NCI-H345 (cell line): ENCODE data around the gene ABCC6.
"Not testable (repeated sequence)": the region's sequence is repeated elsewhere in the genome, so short reads cannot be mapped to it uniquely, and the experiment has no call there.

ENCODE experiments used
- DNase-seq: peaks from one replicate; lab custom pipeline; 2025; lab: John Stamatoyannopoulos, UW

The ABCC6 gene

DNA sequence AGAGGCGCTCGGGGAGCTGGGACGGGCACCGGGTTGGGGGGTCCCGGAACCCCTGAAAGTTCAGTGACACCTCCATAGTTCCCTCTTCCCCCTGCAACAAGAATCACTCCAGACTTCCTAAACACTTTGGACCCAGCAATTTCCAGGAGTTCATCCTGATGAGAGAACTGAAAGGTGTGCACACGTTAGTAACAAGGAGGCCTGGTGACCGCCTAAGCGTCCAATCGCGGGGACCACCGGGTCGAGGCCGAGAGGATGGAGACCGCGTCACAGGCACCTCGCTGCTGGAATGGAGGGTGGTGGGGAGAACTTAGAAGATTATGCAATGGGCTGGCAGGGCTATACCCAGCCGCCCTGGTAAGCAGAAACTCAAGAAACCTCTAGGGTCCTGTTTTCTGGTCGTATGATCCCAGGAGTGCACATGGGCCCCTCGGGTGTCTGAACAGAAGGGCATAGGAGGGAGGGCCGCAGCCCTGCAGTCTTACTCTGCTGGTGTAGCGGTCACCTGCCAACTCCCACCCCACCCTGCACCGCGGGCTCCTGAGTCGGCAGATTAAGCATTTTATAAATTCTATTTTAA, 458 bp upstream of the ABCC6 start:
- not testable (repeated sequence) for DNase-seq

DNA sequence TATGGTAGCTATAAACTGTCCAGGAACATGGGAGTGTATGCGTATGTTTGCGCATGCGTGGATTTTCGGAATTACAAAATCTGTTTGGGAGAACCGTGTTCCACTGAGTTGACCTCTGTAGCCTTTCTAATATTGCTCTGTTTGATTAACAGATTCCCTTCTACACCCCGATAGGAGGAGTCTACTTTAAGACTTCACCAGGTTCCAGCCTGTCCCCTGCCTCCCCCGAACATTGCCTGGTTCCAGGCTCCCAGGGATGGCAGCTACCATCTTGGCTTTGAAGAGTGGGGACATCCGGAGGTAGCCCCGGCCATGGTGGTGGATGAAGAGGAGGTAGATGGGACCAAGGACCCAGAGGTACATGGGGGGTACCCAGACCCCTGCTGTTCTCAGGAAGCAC, 1.9 kb downstream of the ABCC6 start:
- not testable (repeated sequence) for DNase-seq

DNA sequence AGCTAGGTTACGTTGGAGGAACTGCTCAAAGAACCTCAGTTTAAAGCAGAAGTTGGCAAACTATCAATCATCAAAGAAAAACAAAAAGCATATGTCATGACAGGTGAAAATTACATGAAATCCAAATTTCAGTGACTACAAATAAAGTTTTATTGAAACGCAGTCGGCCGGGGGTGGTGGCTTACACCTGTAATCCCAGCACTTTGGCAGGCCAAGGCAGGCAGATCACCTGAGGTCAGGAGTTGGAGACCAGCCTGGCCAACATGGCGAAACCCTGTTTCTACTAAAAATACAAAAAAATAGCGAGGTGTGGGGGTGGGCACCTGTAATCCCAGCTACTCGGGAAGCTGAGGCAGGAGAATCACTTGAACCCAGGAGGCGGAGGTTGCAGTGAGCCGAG, 2.8 kb downstream of the ABCC6 start:
- not testable (repeated sequence) for DNase-seq

- DNase-seq, result not testable (repeated sequence)
Measured at GRCh38 chr16:16218787-16219186, 4.5 kb downstream of the ABCC6 start.

- not testable (repeated sequence) for DNase-seq
Measured at GRCh38 chr16:16218349-16218748, 4.9 kb downstream of the ABCC6 start.

DNA sequence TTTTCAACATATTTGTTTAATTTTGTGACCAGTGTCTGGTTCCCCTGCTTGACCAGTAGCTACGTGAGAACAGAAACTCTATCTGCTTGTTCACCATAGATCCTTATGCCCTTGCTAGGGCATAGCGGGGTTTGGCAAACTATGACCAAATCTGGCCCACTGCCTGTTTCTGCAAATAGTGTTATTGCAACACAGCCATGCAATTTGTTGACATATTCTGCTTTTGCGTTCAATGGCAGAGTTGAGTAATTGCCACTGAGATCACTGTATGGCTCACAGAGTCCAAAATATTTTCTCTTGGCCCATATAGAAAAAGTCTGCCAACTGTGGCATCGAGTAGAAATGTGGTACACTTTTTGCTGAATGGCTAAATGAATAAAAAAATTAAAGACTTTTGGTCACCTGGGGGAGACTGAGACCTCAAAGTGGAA, 9.4 kb downstream of the ABCC6 start:
- not testable (repeated sequence) for DNase-seq

DNA sequence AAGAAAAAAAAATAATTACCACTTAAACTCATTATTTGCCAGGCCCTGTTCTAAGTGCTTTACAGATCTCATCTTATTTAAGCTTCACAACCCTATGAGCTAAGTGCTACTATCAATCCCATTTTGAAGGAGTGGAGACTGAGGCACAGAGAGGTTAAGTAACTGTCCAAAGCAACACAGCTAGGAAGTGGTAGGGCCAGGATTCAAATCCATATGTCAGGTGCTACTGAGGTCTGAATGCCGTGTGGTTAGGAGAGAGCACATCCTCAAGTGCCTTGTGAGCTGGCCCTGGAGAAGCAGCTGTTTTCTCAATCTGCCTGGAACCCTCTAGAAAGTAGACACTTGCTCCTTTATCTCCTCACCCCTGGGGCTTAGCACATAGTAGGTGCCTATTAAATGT, 11.9 kb downstream of the ABCC6 start:
- DNase-seq, result not testable (repeated sequence)

DNA sequence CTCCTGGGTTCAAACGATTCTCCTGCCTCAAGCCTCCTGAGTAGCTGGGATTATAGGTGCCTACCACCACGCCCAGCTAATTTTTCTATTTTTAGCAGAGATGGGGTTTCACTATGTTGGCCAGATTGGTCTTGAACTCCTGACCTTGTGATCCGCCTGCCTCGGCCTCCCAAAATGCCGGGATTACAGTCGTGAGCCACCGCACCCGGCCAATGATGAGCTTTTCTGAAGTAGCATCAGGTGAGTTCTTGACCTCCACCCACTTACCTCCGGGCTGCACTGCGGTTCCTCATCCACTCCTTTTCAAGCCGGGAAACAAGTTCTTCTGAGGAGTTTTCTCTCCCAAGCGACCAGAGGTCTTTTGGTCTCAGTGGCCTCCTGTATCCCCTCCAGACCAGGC, 14.8 kb downstream of the ABCC6 start:
- DNase-seq, result not testable (repeated sequence)

GRCh38 chr16:16207787-16208334, 15.4 kb downstream of the ABCC6 start:
- DNase-seq, result not testable (repeated sequence)

GRCh38 chr16:16207097-16207786, 16.1 kb downstream of the ABCC6 start:
- not testable (repeated sequence) for DNase-seq

GRCh38 chr16:16205864-16206263, 17.4 kb downstream of the ABCC6 start:
- DNase-seq, result not testable (repeated sequence)

GRCh38 chr16:16204552-16204951, 18.7 kb downstream of the ABCC6 start:
- DNase-seq, result not testable (repeated sequence)

- DNase-seq, result not testable (repeated sequence)
Measured at GRCh38 chr16:16203494-16203893, 19.8 kb downstream of the ABCC6 start.

- not testable (repeated sequence) for DNase-seq
Measured at GRCh38 chr16:16202400-16203143, 20.7 kb downstream of the ABCC6 start.

GRCh38 chr16:16201880-16202279, 21.4 kb downstream of the ABCC6 start:
- not testable (repeated sequence) for DNase-seq

DNA sequence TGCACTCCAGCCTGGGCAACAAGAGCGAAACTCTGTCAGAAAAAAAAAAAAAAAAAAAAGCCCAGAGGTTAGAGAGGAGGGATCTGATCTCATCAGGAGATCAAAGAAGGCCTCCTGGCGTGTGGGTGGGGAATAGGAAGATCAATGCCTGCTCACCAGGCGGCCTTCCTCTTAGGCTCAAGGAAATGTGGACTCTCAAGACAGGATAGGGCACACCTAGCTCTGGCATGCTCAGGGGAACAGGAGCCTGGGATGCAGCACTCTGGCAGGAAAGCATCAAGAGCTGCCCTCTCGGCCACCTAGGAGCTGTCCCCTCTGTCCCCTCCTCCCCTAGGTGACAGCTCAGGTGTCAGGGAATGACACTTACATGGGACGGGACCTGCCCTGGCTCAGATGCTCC, 22.9 kb downstream of the ABCC6 start:
- not testable (repeated sequence) for DNase-seq

- not testable (repeated sequence) for DNase-seq
Measured at GRCh38 chr16:16199428-16199827, 23.9 kb downstream of the ABCC6 start.

DNA sequence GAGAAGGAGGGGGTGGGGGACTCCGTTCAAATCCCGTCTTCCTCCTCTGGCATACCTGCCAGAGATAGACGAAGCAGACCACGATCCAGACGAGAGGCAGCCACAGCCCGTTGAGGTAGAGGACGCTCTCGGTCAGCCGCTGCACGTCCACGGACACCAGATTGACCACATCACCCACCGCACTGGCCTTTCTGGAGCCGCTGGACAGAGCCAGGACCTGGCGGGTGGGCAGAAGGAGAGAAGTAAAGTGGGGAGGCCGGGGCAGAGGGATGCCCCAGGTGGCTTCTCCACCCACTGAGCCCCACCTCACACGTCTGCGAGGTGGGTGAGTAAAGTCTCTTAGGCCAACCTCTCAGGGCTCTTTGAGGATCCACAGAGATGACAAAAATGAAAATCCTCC, 25.3 kb downstream of the ABCC6 start:
- no peak for DNase-seq

DNA sequence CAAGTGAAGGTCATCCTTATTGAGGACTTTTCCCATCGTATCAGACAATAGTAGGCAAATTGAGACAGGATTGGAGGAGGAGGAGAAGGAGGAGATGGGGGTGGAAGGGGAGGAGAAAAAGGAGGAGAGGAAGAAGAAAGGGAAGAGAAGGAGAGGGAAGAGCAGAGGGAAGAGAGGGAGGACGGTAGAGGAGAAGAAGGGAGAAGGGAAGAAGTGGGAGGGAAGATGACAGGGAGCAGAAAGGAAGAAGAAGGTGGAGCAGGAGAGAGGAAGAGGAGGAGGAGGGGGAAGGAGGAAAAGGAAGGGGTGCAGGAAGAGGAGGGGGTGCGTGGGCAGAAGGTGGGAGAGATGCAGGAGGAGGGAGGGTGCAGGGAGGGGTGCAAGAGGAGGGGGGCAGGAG, 26.0 kb downstream of the ABCC6 start:
- no peak for DNase-seq

GRCh38 chr16:16196099-16196498, 27.2 kb downstream of the ABCC6 start:
- no peak for DNase-seq

DNA sequence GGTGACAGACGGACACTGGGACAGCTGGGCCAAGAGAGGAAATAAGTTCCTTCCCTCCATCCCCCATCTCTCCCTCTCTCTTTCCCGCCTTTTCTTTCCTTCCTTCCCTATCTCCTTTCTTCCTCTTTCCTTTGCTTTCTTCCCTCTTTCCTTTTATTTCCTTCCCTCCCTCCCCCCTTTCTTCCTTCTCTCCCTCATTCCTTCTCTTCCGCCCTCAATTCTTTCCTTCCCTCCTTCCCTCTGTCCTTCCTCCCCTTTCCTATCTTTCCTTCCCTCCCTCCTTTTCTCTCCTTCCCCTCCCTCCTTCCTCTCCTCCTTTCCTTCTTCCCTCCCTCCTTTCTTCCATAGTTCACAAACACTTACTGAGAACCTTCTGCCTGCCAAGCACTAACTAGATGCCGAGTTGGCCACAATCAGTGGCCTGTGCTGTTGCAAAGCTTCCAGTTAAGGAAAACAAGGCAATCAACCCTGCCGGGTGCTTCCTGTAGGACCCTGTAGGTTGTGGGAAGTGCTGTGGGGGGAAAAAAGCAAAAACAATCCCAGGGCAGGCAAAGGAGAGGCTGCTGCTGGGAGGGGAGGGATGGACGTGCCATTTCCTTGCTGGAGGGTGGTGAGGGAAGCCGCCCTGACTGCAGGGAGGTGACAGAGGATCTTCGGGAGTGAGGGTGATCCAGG, 31.7 kb downstream of the ABCC6 start:
- no peak for DNase-seq

- not testable (repeated sequence) for DNase-seq
Measured at GRCh38 chr16:16190966-16191365, 32.3 kb downstream of the ABCC6 start.
